ENCODE data around the gene RAB18. TPM values are rescaled to one million over a fixed set of nuclear protein-coding genes. Genes with fewer than 3 reads are reported as not detected.

The RAB18 gene
- total RNA-seq, 1 experiment from 2014 or later, result 89.4 TPM

- Histone ChIP-seq H3K79me2 (ENCODE audit: insufficient read depth, low read length) (no peaks in the 10 kb centered on the region), H3K4me1 (ENCODE audit: insufficient read depth, low read length) (no peaks in the 10 kb centered on the region), H2BK20ac (ENCODE audit: low read depth, low read length, poor library complexity, severe bottlenecking) (no peak overlapping the region), H2BK12ac (ENCODE audit: insufficient read length, low read depth, low read length) (no peak overlapping the region), H2AK5ac (ENCODE audit: insufficient read length, low read length) (no peak overlapping the region), H3K14ac (ENCODE audit: insufficient read depth, low read length) (no peak overlapping the region), H3K4me2 (ENCODE audit: insufficient read depth, insufficient read length, low read length) (no peak overlapping the region), H3K4ac (ENCODE audit: low read depth, low read length) (no peak overlapping the region), H3K23ac (ENCODE audit: insufficient read length, low read depth, low read length) (no peak overlapping the region), H3K9me3 (ENCODE audit: control insufficient read depth, low read depth, low read length) (no peaks in the 10 kb centered on the region), H4K20me1 (ENCODE audit: control insufficient read depth, insufficient read depth, insufficient read length) (no peaks in the 10 kb centered on the region), H4K91ac (ENCODE audit: insufficient read length, low read depth, low read length) (no peak overlapping the region), H3T11ph (ENCODE audit: low read length) (no peak overlapping the region), H4K8ac (replicated peaks; ENCODE audit: insufficient read length, low read depth, low read length) (no peak overlapping the region), H3K18ac (ENCODE audit: insufficient read length, low read depth, low read length) (no peak overlapping the region), H3K27me3 (ENCODE audit: insufficient read depth, low read length) (no peaks in the 10 kb centered on the region), H3K23me2 (ENCODE audit: insufficient read length, low read depth, low read length, poor library complexity, severe bottlenecking) (no peaks in the 10 kb centered on the region), H3K56ac (ENCODE audit: insufficient read length, low read depth, low read length) (no peak overlapping the region), H2BK120ac (ENCODE audit: low read depth, low read length, poor library complexity, severe bottlenecking) (no peak overlapping the region), H3K27ac (ENCODE audit: insufficient read length, low read depth, low read length) (no peak overlapping the region), H2AFZ (ENCODE audit: low read length) (no peak overlapping the region), H3K79me1 (ENCODE audit: insufficient read depth, low read depth, low read length, poor library complexity, severe bottlenecking) (no peaks in the 10 kb centered on the region), H2BK15ac (ENCODE audit: low read depth, low read length) (no peak overlapping the region), H3K9ac (ENCODE audit: extremely low read depth, insufficient read length, low read length) (no peak overlapping the region), H4K5ac (ENCODE audit: insufficient read length, low read depth, low read length) (no peak overlapping the region), H2BK5ac (ENCODE audit: insufficient read length, low read length) (no peak overlapping the region)
- no CpG with 5 or more reads among the region's 10 CpGs for WGBS (ENCODE audit: extremely low coverage, insufficient read length, low lambda C conversion rate)
- H3K4me1 Mint-ChIP-seq, result no peaks in the 10 kb centered on the region
- H3K4me3 Mint-ChIP-seq, result no peak overlapping the region
- no peaks in the 10 kb centered on the region for H3K9me3 Mint-ChIP-seq
- peaks cover 3% of the 10 kb centered on the region; the same call in 1 of the 2 replicates for H3K27me3 Mint-ChIP-seq (ENCODE audit: low read depth)
- H3K36me3 Mint-ChIP-seq (ENCODE audit: insufficient read depth in 1 of 3, low read depth in 3 of 3), result no peaks in the 10 kb centered on the region
- no peak overlapping the region for H3K27ac Mint-ChIP-seq
- TF ChIP-seq CTCF (conservative IDR thresholded peaks at IDR 0.05), result no peak
- DNase-seq, result no peak
Observed at GRCh38 chr10:27482984-27483956, 20.8 kb upstream of the RAB18 start.
